ENCODE data around the gene SSH2. TPM values are rescaled to one million over a fixed set of nuclear protein-coding genes. Genes with fewer than 3 reads are reported as not detected.

The SSH2 gene
- total RNA-seq, 1 donor from 2014 or later = 37.6 TPM

DNA sequence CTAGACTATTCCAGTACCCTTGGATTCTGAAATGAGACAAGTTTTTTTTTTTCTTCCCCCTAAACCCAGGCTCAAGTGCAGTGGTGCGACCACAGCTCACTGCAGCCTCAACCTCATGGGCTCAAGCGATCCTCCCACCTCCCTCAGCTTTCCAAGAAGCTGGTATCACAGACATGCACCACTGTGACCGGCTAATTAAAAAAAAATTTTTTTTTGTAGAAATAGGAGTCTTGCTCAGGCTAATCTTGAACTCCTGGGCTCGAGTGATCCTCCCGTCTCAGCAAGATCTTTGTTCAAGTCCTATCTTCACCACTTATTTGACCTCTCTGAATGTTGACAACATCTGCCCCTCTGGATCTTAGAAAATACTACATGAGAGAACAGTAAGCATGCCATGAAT lies 280.7 kb downstream of the SSH2 start:
- DNase-seq (ENCODE audit: extremely low spot score in 2 of 2) = no peak
- intact Hi-C loops (cut with DNase I) = no loop called here
- Histone ChIP-seq H3K4me3 (no peak overlapping the region), H3K36me3 (no peaks in the 10 kb centered on the region), H3K27ac (no peak overlapping the region), H3K4me1 (peaks cover 22% of the 10 kb centered on the region), H3K9me3 (no peaks in the 10 kb centered on the region), H3K27me3 (no peaks in the 10 kb centered on the region)
- TF ChIP-seq, protein P1, sequence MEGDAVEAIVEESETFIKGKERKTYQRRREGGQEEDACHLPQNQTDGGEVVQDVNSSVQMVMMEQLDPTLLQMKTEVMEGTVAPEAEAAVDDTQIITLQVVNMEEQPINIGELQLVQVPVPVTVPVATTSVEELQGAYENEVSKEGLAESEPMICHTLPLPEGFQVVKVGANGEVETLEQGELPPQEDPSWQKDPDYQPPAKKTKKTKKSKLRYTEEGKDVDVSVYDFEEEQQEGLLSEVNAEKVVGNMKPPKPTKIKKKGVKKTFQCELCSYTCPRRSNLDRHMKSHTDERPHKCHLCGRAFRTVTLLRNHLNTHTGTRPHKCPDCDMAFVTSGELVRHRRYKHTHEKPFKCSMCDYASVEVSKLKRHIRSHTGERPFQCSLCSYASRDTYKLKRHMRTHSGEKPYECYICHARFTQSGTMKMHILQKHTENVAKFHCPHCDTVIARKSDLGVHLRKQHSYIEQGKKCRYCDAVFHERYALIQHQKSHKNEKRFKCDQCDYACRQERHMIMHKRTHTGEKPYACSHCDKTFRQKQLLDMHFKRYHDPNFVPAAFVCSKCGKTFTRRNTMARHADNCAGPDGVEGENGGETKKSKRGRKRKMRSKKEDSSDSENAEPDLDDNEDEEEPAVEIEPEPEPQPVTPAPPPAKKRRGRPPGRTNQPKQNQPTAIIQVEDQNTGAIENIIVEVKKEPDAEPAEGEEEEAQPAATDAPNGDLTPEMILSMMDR (IDR thresholded peaks at IDR 0.05) = no peak
- TF ChIP-seq POLR2AphosphoS5 (IDR thresholded peaks at IDR 0.05; ENCODE audit: insufficient read depth in 1 of 2, low read depth in 1 of 2) (no peak), POLR2A (IDR thresholded peaks at IDR 0.05) (no peak)

DNA sequence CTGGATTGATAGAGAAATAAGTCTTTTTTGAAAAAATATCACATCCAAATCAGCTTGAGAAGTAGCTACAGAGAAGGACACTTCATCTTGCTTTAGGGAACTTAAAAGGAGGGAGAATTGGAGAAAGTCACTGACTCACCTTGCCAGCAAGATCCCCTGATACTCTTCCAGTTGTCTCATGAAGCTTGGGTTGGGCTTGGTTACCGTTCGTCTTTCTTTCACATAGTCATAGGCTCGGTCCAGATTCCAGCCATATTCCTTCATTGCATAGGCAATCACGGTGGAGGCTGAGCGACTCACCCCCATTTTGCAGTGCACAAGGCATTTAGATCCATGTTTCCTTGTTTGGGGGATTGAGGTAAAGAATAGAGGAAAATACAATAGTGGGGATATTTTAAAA lies 282.0 kb downstream of the SSH2 start:
- H3K36me3 ChIP-seq = no peaks in the 10 kb centered on the region
- H3K27ac ChIP-seq = peak overlapping the region; percentile 87
- intact Hi-C loops (cut with DNase I) = no loop called here
- no peaks in the 10 kb centered on the region for H3K27me3 ChIP-seq
- no peak overlapping the region for H3K4me3 ChIP-seq
- DNase-seq (ENCODE audit: extremely low spot score in 2 of 2) = no peak
- H3K4me1 ChIP-seq = peaks cover 35% of the 10 kb centered on the region
- no peaks in the 10 kb centered on the region for H3K9me3 ChIP-seq
- TF ChIP-seq, protein P1 (IDR thresholded peaks at IDR 0.05) = no peak
- no peak for TF ChIP-seq POLR2A (IDR thresholded peaks at IDR 0.05)
- TF ChIP-seq POLR2AphosphoS5 (IDR thresholded peaks at IDR 0.05; ENCODE audit: insufficient read depth in 1 of 2, low read depth in 1 of 2) = no peak

DNA sequence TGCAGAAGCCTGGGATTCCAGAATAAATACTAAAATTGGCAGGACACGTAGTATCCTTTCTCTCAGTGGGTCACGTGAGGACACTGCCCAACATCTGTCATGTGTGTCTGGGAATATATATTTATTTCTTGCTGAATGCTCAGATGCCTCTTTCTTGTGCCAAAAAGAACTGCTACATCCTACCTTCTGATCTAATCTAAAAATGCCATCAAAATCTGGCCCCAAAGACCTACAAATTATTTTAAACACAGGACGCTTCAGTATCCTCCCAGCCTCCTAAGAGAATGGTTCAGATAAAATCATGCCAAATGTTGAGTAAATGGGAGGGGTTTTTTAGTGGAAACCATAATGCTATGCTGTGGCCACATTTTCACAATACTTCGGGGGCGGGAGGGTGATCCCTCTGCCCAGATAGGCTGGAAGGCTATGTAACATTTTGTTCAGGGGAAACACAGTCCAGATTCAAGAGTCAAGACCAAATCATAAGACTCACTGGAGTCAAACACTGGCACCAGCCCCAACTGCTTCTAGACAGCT lies 284.4 kb downstream of the SSH2 start:
- intact Hi-C loops (cut with DNase I) = no loop called here
- TF ChIP-seq POLR2A (IDR thresholded peaks at IDR 0.05) = peak in 1 of 2 donors; percentile 4
- TF ChIP-seq, protein P1 (IDR thresholded peaks at IDR 0.05) = no peak
- TF ChIP-seq POLR2AphosphoS5 (IDR thresholded peaks at IDR 0.05; ENCODE audit: insufficient read depth in 1 of 2, low read depth in 1 of 2) = peak in 1 of 2 donors; percentile 89
- H3K9me3 ChIP-seq = no peaks in the 10 kb centered on the region
- peak overlapping the region; percentile 87 for H3K27ac ChIP-seq
- peaks cover 59% of the 10 kb centered on the region for H3K4me1 ChIP-seq
- H3K36me3 ChIP-seq = no peaks in the 10 kb centered on the region
- no peaks in the 10 kb centered on the region for H3K27me3 ChIP-seq
- peak in 1 of 2 donors; percentile 95 for DNase-seq (ENCODE audit: extremely low spot score in 2 of 2)
- no peak overlapping the region for H3K4me3 ChIP-seq

DNA sequence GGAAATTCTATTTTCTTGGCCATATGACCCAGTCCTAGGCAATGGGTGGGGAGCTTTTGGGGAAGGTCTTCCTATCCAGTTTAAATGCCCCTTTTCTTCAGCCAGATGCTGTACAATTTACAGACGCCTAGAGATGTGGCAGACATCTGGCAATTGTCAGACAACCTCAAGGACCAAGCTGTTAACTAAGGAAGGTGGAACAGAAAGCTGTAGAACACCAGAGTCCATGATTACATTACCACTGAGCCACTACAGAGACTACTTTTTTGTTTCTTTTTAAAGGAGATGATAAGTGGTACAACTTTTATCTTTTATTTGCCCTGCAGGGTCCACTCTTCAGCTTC lies 286.2 kb downstream of the SSH2 start:
- Histone ChIP-seq H3K36me3 (no peaks in the 10 kb centered on the region), H3K27me3 (no peaks in the 10 kb centered on the region), H3K27ac (peak overlapping the region; percentile 87), H3K4me1 (peaks cover 77% of the 10 kb centered on the region), H3K9me3 (no peaks in the 10 kb centered on the region), H3K4me3 (no peak overlapping the region)
- TF ChIP-seq POLR2AphosphoS5 (IDR thresholded peaks at IDR 0.05; ENCODE audit: insufficient read depth in 1 of 2, low read depth in 1 of 2) = no peak
- TF ChIP-seq POLR2A (IDR thresholded peaks at IDR 0.05) = no peak
- TF ChIP-seq, protein P1 (IDR thresholded peaks at IDR 0.05) = no peak
- no peak for DNase-seq (ENCODE audit: extremely low spot score in 2 of 2)
- intact Hi-C loops (cut with DNase I) = no loop called here

DNA sequence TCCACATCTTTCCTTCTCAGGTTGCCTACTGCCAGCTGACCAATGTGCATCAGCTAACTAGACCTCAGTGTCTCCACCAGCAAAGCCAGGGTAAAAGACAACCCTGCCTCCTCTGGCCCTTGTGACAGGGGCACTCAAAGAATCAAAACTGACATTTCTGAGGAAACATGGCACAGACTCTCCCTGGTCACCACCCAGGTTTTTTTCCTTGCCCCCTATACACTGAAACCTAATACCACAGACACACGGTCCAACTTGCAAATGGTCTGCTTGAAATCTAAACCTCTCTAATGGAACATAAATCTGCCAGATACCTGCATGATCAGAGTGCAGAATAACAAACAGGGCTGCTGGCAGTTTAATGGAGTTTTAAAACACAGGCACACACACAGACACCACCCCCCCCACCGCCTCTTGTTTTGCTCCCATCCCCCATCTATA lies 287.8 kb downstream of the SSH2 start:
- TF ChIP-seq, protein P1 (IDR thresholded peaks at IDR 0.05) = no peak
- TF ChIP-seq POLR2AphosphoS5 (IDR thresholded peaks at IDR 0.05; ENCODE audit: insufficient read depth in 1 of 2, low read depth in 1 of 2) (no peak), POLR2A (IDR thresholded peaks at IDR 0.05) (no peak)
- no peaks in the 10 kb centered on the region for H3K36me3 ChIP-seq
- peak overlapping the region; percentile 87 for H3K27ac ChIP-seq
- H3K4me1 ChIP-seq = peaks cover 78% of the 10 kb centered on the region
- no peak overlapping the region for H3K4me3 ChIP-seq
- H3K9me3 ChIP-seq = no peaks in the 10 kb centered on the region
- H3K27me3 ChIP-seq = no peaks in the 10 kb centered on the region
- intact Hi-C loops (cut with DNase I) = no loop called here
- DNase-seq (ENCODE audit: extremely low spot score in 2 of 2) = no peak
